SK-N-SH treated with all-trans-retinoic acid at 6 μM for 48 hours (cell line): Measurements from ENCODE around the gene DDX54.

Experiments used
- ATAC-seq: fragments of 200-7000 bp; cut with Tn5 transposase; 3 replicates; pipeline ENCODE4 v1.9.1; 2020; ENCODE audit warnings: mild to moderate bottlenecking, moderate library complexity
- ARNTL ChIP-seq: fragments of 450-650 bp; formaldehyde crosslinking; IDR thresholded peaks from 2 replicates; pipeline ENCODE4 v1.5.0; 2020; ENCODE audit warnings: low read depth, mild to moderate bottlenecking, moderate library complexity, borderline replicate concordance
- CSDC2 ChIP-seq: fragments of 250-450 bp; sonication (Bioruptor Pico); IDR thresholded peaks from 2 replicates; pipeline ENCODE4 v1.5.0; 2020; ENCODE audit warnings: mild to moderate bottlenecking, moderate library complexity
- CSRNP3 ChIP-seq: fragments of 250-450 bp; sonication (Bioruptor Pico); IDR thresholded peaks from 2 replicates; pipeline ENCODE4 v1.5.1; 2021; ENCODE audit warnings: mild to moderate bottlenecking, moderate library complexity
- ESRRG ChIP-seq: fragments of 250-450 bp; sonication (Bioruptor Pico); IDR thresholded peaks from 2 replicates; pipeline ENCODE4 v1.6.1; 2021; ENCODE audit warnings: mild to moderate bottlenecking
- ISL1 ChIP-seq: fragments of 250-450 bp; sonication (Bioruptor Pico); IDR thresholded peaks from 2 replicates; pipeline ENCODE4 v2.1.2; 2022; ENCODE audit warnings: mild to moderate bottlenecking, moderate library complexity
- OSR1 ChIP-seq: fragments of 250-450 bp; sonication (Bioruptor Pico); IDR thresholded peaks from 2 replicates; pipeline ENCODE4 v1.8.0; 2022; ENCODE audit warnings: moderate library complexity, mild to moderate bottlenecking, inconsistent platforms
- PATZ1 ChIP-seq: fragments of 250-450 bp; sonication (Bioruptor Pico); IDR thresholded peaks from 2 replicates; pipeline ENCODE4 v1.8.0; 2020; ENCODE audit warnings: mild to moderate bottlenecking, moderate library complexity, borderline replicate concordance
- PPARA ChIP-seq: fragments of 250-450 bp; sonication (Bioruptor Pico); IDR thresholded peaks from 2 replicates; pipeline ENCODE4 v1.5.0; 2020; ENCODE audit warnings: mild to moderate bottlenecking, borderline replicate concordance
- RARB ChIP-seq: fragments of 250-450 bp; sonication (Bioruptor Pico); IDR thresholded peaks from 2 replicates; pipeline ENCODE4 v1.8.0; 2021; ENCODE audit warnings: mild to moderate bottlenecking, moderate library complexity
- TOX ChIP-seq: fragments of 250-450 bp; sonication (Bioruptor Pico); IDR thresholded peaks from 2 replicates; pipeline ENCODE4 v1.8.0; 2021; ENCODE audit warnings: mild to moderate bottlenecking, moderate library complexity, borderline replicate concordance
- ZC3H10 ChIP-seq: fragments of 250-450 bp; sonication (Bioruptor Pico); IDR thresholded peaks from 2 replicates; pipeline ENCODE4 v1.5.1; 2021; ENCODE audit warnings: mild to moderate bottlenecking, moderate library complexity
- ZFP3 ChIP-seq: fragments of 250-450 bp; sonication (Bioruptor Pico); IDR thresholded peaks from 2 replicates; pipeline ENCODE4 v1.5.0; 2020; ENCODE audit warnings: mild to moderate bottlenecking, moderate library complexity
- ZNF565 ChIP-seq: fragments of 450-650 bp; formaldehyde crosslinking; conservative IDR thresholded peaks from 2 replicates; pipeline ENCODE4 v1.5.0; 2020; ENCODE audit warnings: low read depth, mild to moderate bottlenecking, moderate library complexity
- ZNF70 ChIP-seq: fragments of 450-650 bp; formaldehyde crosslinking; IDR thresholded peaks from 2 replicates; pipeline ENCODE4 v1.5.0; 2020; ENCODE audit warnings: mild to moderate bottlenecking, moderate library complexity
- ZNF8 ChIP-seq: fragments of 450-650 bp; formaldehyde crosslinking; IDR thresholded peaks from 2 replicates; pipeline ENCODE4 v1.5.0; 2020; ENCODE audit warnings: mild to moderate bottlenecking, moderate library complexity
- TF ChIP-seq, protein P1 (sequence below): fragments of 250-450 bp; sonication (Bioruptor Pico); IDR thresholded peaks from 2 replicates; pipeline ENCODE4 v1.5.0; 2020; ENCODE audit warnings: mild to moderate bottlenecking, moderate library complexity
- TF ChIP-seq, protein P2 (sequence below): fragments of 250-450 bp; sonication (Bioruptor Pico); IDR thresholded peaks from 2 replicates; pipeline ENCODE4 v1.5.1; 2020; ENCODE audit warnings: low read depth, mild to moderate bottlenecking, moderate library complexity
- TF ChIP-seq, protein P3 (sequence below): fragments of 250-450 bp; sonication (Bioruptor Pico); IDR thresholded peaks from 2 replicates; pipeline ENCODE4 v1.8.0; 2021; ENCODE audit warnings: low read depth, mild to moderate bottlenecking, moderate library complexity, borderline replicate concordance

Gene DDX54

DNA sequence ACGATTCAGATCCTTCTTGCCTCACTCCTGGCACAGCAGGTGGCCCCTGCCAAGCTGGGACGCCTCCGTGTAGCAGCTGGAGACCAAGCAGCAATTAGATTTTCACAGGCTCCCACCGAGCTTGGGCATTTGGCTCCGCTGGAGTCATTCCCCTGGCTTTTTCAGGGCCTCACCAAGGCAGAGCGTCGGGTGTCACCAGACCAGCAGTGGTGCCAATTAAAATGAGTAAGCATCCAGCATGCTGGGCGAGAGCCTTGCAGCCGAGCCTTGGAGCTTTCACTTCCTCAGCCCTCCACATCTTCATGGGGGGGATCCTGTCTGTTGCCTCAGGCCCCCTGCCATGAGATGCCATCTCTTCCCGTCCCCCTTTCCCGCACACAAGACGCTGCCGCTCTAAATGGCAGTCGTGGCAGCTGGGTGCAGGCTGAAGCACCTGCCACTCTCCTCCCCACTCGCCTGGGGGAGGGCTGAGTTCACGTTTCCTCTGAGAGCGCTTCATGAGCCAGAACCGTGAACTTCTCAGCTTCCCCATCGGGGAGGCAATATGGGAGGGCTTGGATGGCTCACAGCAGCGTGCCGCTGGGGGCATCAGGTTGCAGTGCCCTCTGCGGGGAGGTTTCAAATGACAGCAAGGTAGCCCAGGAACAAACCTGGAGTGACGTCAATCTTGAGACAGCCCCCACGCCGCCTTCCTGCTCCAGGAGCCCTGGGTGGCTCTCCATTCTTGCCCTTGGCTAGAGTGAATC lies 47.7 kb upstream of the DDX54 start:
- TF ChIP-seq CSDC2 (CRISPR knock-in tag) (no peak), ZNF565 (CRISPR knock-in tag) (no peak), TOX (CRISPR knock-in tag) (no peak), ESRRG (CRISPR knock-in tag) (no peak), ZC3H10 (CRISPR knock-in tag) (no peak), PATZ1 (CRISPR knock-in tag) (no peak), ZFP3 (no peak), ZNF70 (CRISPR knock-in tag) (no peak), OSR1 (no peak), RARB (CRISPR knock-in tag) (no peak), ZNF8 (CRISPR knock-in tag) (no peak), CSRNP3 (CRISPR knock-in tag) (no peak), PPARA (CRISPR knock-in tag) (no peak)
- TF ChIP-seq, protein P1, sequence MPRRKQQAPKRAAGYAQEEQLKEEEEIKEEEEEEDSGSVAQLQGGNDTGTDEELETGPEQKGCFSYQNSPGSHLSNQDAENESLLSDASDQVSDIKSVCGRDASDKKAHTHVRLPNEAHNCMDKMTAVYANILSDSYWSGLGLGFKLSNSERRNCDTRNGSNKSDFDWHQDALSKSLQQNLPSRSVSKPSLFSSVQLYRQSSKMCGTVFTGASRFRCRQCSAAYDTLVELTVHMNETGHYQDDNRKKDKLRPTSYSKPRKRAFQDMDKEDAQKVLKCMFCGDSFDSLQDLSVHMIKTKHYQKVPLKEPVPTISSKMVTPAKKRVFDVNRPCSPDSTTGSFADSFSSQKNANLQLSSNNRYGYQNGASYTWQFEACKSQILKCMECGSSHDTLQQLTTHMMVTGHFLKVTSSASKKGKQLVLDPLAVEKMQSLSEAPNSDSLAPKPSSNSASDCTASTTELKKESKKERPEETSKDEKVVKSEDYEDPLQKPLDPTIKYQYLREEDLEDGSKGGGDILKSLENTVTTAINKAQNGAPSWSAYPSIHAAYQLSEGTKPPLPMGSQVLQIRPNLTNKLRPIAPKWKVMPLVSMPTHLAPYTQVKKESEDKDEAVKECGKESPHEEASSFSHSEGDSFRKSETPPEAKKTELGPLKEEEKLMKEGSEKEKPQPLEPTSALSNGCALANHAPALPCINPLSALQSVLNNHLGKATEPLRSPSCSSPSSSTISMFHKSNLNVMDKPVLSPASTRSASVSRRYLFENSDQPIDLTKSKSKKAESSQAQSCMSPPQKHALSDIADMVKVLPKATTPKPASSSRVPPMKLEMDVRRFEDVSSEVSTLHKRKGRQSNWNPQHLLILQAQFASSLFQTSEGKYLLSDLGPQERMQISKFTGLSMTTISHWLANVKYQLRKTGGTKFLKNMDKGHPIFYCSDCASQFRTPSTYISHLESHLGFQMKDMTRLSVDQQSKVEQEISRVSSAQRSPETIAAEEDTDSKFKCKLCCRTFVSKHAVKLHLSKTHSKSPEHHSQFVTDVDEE = no peak
- TF ChIP-seq, protein P2, sequence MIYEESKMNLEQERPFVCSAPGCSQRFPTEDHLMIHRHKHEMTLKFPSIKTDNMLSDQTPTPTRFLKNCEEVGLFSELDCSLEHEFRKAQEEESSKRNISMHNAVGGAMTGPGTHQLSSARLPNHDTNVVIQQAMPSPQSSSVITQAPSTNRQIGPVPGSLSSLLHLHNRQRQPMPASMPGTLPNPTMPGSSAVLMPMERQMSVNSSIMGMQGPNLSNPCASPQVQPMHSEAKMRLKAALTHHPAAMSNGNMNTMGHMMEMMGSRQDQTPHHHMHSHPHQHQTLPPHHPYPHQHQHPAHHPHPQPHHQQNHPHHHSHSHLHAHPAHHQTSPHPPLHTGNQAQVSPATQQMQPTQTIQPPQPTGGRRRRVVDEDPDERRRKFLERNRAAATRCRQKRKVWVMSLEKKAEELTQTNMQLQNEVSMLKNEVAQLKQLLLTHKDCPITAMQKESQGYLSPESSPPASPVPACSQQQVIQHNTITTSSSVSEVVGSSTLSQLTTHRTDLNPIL (CRISPR knock-in tag) = no peak
- TF ChIP-seq, all 23 proteins: peak for 0
- peak; percentile 7; the same call in 1 of the 3 replicates for ATAC-seq

DNA sequence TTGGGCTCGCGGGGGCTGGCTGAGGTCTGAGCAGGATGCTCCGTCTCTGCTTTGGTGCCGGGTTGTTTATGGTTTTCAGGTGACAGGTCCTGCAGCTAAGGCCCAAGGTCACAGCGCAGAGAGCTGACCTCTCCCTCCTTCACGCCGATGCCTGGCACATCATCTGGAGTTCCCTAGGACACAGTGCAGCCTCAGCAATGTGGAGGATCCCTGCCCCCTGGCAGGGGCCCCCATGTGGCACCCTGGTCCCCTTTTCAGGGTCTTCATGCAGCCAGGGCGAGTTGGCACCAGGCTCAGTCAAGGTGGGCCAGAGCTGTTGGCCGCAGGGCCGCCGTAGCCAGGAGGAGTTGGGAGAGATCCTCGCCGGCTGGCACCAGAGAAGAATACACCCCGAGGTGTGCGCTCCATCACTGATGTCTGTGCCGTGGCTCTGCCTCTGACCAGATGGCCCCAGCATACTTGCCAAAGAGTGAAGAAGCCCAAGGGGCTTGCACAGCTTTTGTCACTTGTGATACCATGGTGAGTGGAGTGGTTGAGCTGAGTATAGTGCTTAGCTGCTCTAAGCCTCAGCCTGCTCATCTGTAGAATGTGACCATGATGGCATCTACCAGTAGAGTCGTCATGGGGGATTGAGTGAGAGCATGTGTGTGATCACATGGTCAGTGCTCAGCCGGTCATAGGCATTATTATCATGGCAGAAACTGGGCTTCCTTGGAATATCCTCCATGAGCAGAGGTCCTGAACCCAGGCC lies 47.0 kb upstream of the DDX54 start:
- no peak for ATAC-seq
- TF ChIP-seq, protein P2 (CRISPR knock-in tag) = no peak
- TF ChIP-seq, protein P1 = no peak
- TF ChIP-seq ISL1 (CRISPR knock-in tag) (no peak), ZNF70 (CRISPR knock-in tag) (no peak), ZC3H10 (CRISPR knock-in tag) (no peak), RARB (CRISPR knock-in tag) (no peak), ARNTL (CRISPR knock-in tag) (no peak), CSDC2 (CRISPR knock-in tag) (no peak)
- TF ChIP-seq, protein P3, sequence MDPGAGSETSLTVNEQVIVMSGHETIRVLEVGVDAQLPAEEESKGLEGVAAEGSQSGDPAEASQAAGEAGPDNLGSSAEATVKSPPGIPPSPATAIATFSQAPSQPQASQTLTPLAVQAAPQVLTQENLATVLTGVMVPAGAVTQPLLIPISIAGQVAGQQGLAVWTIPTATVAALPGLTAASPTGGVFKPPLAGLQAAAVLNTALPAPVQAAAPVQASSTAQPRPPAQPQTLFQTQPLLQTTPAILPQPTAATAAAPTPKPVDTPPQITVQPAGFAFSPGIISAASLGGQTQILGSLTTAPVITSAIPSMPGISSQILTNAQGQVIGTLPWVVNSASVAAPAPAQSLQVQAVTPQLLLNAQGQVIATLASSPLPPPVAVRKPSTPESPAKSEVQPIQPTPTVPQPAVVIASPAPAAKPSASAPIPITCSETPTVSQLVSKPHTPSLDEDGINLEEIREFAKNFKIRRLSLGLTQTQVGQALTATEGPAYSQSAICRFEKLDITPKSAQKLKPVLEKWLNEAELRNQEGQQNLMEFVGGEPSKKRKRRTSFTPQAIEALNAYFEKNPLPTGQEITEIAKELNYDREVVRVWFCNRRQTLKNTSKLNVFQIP = no peak
